ENCODE data around the gene VPS18. TPM values are rescaled to one million over a fixed set of nuclear protein-coding genes. Genes with fewer than 3 reads are reported as not detected.

Gene VPS18
- total RNA-seq, result 63.1 and 64.7 TPM in 2 replicates

GRCh38 chr15:40893733-40894680 is at the start of gene VPS18:
VPS18 (plus strand) TSS chr15:40894450; CDS start chr15:40894769, 319 bp downstream.

GRCh38 chr15:40873694-40874561 is 20.3 kb upstream of the VPS18 start, which contains the start of gene RHOV:
RHOV (minus strand) TSS chr15:40874234; CDS start chr15:40874139, 95 bp downstream.

GRCh38 chr15:40928821-40929659 is 34.8 kb downstream of the VPS18 start, which contains the start of gene DLL4:
DLL4 (plus strand) TSS chr15:40929340; CDS start chr15:40929669, 329 bp downstream.

GRCh38 chr15:40952901-40953712 is 58.9 kb downstream of the VPS18 start, which contains the start of gene CHAC1:
CHAC1 (plus strand) TSS chr15:40953471; CDS start chr15:40953584, 113 bp downstream.

Small RNAs within 50 kb of the gene (small RNA-seq; reads per million reads assigned to genes)
- gene AC025166.1, result not detected
- gene ISCA1P4, result not detected

Other genes starting within 250 kb of the VPS18 start
- gene RAD51, start 199.3 kb upstream of the VPS18 start, total RNA-seq, result 3.6 and 4.8 TPM in 2 replicates
- 25.9 and 29.4 TPM in 2 replicates for gene RMDN3, start 139.2 kb upstream of the VPS18 start, total RNA-seq
- 14.7 and 18.3 TPM in 2 replicates for gene GCHFR, start 130.4 kb upstream of the VPS18 start, total RNA-seq
- gene C15orf62, start 124.5 kb upstream of the VPS18 start, total RNA-seq, result 0.65 and 1.4 TPM in 2 replicates
- 25.2 and 26.0 TPM in 2 replicates for gene ZFYVE19, start 87.4 kb upstream of the VPS18 start, total RNA-seq
- gene DNAJC17, start 87.0 kb upstream of the VPS18 start, total RNA-seq, result 22.2 and 41.6 TPM in 2 replicates
- not detected in 2 replicates for gene PPP1R14D, start 65.7 kb upstream of the VPS18 start, total RNA-seq
- gene SPINT1, start 50.4 kb upstream of the VPS18 start, total RNA-seq, result 3.2 and 5.2 TPM in 2 replicates
- under 0.01 and 0.10 TPM in 2 replicates for gene RHOV, start 20.2 kb upstream of the VPS18 start, total RNA-seq
- gene DLL4, start 34.9 kb downstream of the VPS18 start, total RNA-seq, result 80.4 and 101 TPM in 2 replicates
- 5.8 and 7.8 TPM in 2 replicates for gene CHAC1, start 59.0 kb downstream of the VPS18 start, total RNA-seq
- 19.7 and 26.8 TPM in 2 replicates for gene INO80, start 221.8 kb downstream of the VPS18 start, total RNA-seq